ENCODE data around the gene GPR157. TPM values are rescaled to one million over a fixed set of nuclear protein-coding genes. Genes with fewer than 3 reads are reported as not detected.
"Not testable (repeated sequence)": the region's sequence is repeated elsewhere in the genome, so short reads cannot be mapped to it uniquely, and the experiment has no call there.

GPR157 gene
- total RNA-seq, 2 experiments from 2014 or later, result 3.1 to 3.3 TPM

- H3K36me3 Mint-ChIP-seq, result no peaks in the 10 kb centered on the region
- DNase-seq, result no peak
- peak; percentile 85 for ATAC-seq (ENCODE audit: low read depth)
These were observed 27.3 kb downstream of the GPR157 start for GRCh38 chr1:9101510-9102146.

GRCh38 chr1:9100471-9101043, 28.3 kb downstream of the GPR157 start:
- ATAC-seq (ENCODE audit: low read depth), result no peak
- no peaks in the 10 kb centered on the region for H3K36me3 Mint-ChIP-seq
- H3K27me3 Mint-ChIP-seq, result peaks cover 3% of the 10 kb centered on the region
- no peak overlapping the region for H3K27ac Mint-ChIP-seq
- no peak overlapping the region for H3K4me3 Mint-ChIP-seq
- peaks cover under 1% of the 10 kb centered on the region for H3K9me3 Mint-ChIP-seq
- DNase-seq, result no peak
- POLR2A ChIA-PET, result no interaction called here
- no peaks in the 10 kb centered on the region for H3K4me1 Mint-ChIP-seq

More at GRCh38 chr1:9101510-9102146, 27.3 kb downstream of the GPR157 start:
- H3K4me3 Mint-ChIP-seq, result no peak overlapping the region
- H3K27ac Mint-ChIP-seq, result no peak overlapping the region
- H3K27me3 Mint-ChIP-seq, result no peaks in the 10 kb centered on the region
- no peaks in the 10 kb centered on the region for H3K9me3 Mint-ChIP-seq
- no peaks in the 10 kb centered on the region for H3K4me1 Mint-ChIP-seq
- POLR2A ChIA-PET, result interaction anchor here (0.7 kb wide), 1 partner anchor 369 kb away, joined by 6 read pairs; no protein-coding TSS in a partner anchor

DNA sequence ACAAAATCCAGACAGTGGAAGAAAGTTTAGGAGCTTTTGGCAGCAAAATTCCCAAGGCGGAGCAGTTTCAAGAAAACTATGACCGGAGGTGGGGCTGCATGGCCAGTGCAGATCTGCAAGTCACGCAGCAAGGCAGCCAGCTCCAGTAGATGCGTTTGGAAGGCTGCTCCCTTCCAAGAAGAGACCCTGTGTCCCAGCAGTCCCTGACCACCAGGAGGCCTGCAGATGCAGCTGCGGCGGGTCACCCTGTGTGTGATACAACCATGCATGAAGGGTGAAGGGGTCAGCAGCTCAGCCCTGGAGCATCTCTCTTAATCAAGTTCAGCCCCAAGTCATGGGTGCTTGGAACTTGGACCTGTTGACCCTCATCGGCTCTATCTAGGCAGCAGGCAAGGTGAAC, 29.3 kb downstream of the GPR157 start:
- H3K27me3 Mint-ChIP-seq, result peaks cover 12% of the 10 kb centered on the region
- POLR2A ChIA-PET, result no interaction called here
- DNase-seq, result no peak
- H3K9me3 Mint-ChIP-seq, result peaks cover 1% of the 10 kb centered on the region
- H3K36me3 Mint-ChIP-seq, result no peaks in the 10 kb centered on the region
- H3K4me3 Mint-ChIP-seq, result no peak overlapping the region
- ATAC-seq (ENCODE audit: low read depth), result no peak
- no peaks in the 10 kb centered on the region for H3K4me1 Mint-ChIP-seq
- H3K27ac Mint-ChIP-seq, result no peak overlapping the region

- H3K4me3 Mint-ChIP-seq, result no peak overlapping the region
- no peak overlapping the region for H3K27ac Mint-ChIP-seq
- peaks cover 1% of the 10 kb centered on the region for H3K9me3 Mint-ChIP-seq
- DNase-seq, result no peak
- ATAC-seq (ENCODE audit: low read depth), result no peak
- H3K36me3 Mint-ChIP-seq, result no peaks in the 10 kb centered on the region
- POLR2A ChIA-PET, result no interaction called here
- peaks cover 12% of the 10 kb centered on the region for H3K27me3 Mint-ChIP-seq
- no peaks in the 10 kb centered on the region for H3K4me1 Mint-ChIP-seq
These were observed 30.8 kb downstream of the GPR157 start for GRCh38 chr1:9097947-9098705.

DNA sequence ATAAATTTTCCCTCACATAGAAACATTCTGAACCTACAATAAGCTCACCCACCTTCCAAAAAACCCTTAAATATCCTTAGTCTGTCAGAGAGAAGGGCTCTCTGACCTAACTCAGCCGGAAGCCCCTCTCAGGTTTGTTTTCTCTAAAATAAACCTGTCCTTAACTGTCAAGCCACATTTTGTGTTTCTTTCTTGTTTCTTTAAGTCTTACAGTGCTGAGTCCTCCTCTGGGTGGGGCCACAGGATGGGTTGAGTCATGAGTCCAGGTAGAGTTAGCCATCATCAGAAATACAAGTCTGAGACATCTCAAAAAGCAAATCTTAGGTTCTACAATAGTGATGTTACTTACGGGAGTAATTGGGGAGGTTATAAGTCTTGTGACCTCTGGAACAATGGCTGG, 33.1 kb downstream of the GPR157 start:
- no peak overlapping the region for H3K4me3 Mint-ChIP-seq
- H3K27ac Mint-ChIP-seq, result no peak overlapping the region
- POLR2A ChIA-PET, result no interaction called here
- DNase-seq (no peak), ATAC-seq (ENCODE audit: low read depth) (no peak)
- peaks cover 1% of the 10 kb centered on the region for H3K9me3 Mint-ChIP-seq
- H3K27me3 Mint-ChIP-seq, result peaks cover 12% of the 10 kb centered on the region
- no peaks in the 10 kb centered on the region for H3K4me1 Mint-ChIP-seq
- no peaks in the 10 kb centered on the region for H3K36me3 Mint-ChIP-seq

- H3K4me1 Mint-ChIP-seq; H3K9me3 Mint-ChIP-seq; H3K4me3 Mint-ChIP-seq; H3K36me3 Mint-ChIP-seq; ATAC-seq (ENCODE audit: low read depth); DNase-seq; POLR2A ChIA-PET; H3K27ac Mint-ChIP-seq: not testable (repeated sequence)
- peaks cover 15% of the 10 kb centered on the region for H3K27me3 Mint-ChIP-seq
These were observed 34.8 kb downstream of the GPR157 start for GRCh38 chr1:9093996-9094595.

DNA sequence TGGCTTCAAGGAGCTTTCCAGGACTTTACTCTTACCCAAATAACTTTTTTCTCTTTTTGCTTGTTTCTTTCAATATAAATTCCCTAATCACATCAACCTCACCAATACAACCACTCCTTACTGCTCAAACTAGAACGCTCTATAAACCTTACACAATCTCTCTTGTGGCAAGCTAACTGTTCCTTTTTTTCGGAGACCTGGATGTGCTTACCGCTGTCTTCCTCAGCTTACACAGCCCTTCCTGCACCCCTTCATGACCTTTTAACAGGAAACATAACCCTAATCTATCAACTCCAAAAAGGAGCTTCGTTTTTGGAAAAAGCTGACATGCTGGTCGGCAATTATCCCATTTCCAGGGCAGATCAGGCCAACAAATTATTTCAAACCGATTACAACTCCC, 35.3 kb downstream of the GPR157 start:
- Mint-ChIP-seq H3K27ac (no peak overlapping the region), H3K4me3 (no peak overlapping the region), H3K27me3 (peaks cover 20% of the 10 kb centered on the region), H3K36me3 (no peaks in the 10 kb centered on the region), H3K4me1 (no peaks in the 10 kb centered on the region), H3K9me3 (peaks cover 1% of the 10 kb centered on the region)
- no peak for ATAC-seq (ENCODE audit: low read depth)
- POLR2A ChIA-PET, result no interaction called here
- no peak for DNase-seq

GRCh38 chr1:9093091-9093490, 35.8 kb downstream of the GPR157 start:
- POLR2A ChIA-PET, result no interaction called here
- Mint-ChIP-seq H3K36me3 (no peaks in the 10 kb centered on the region), H3K9me3 (peaks cover 1% of the 10 kb centered on the region), H3K4me3 (no peak overlapping the region), H3K27me3 (peaks cover 23% of the 10 kb centered on the region), H3K4me1 (no peaks in the 10 kb centered on the region), H3K27ac (no peak overlapping the region)
- DNase-seq, result no peak
- no peak for ATAC-seq (ENCODE audit: low read depth)

GRCh38 chr1:9088807-9089206, 40.1 kb downstream of the GPR157 start:
- Mint-ChIP-seq H3K27ac (no peak overlapping the region), H3K27me3 (peaks cover 33% of the 10 kb centered on the region), H3K4me3 (no peak overlapping the region), H3K9me3 (no peaks in the 10 kb centered on the region), H3K4me1 (peaks cover 3% of the 10 kb centered on the region), H3K36me3 (no peaks in the 10 kb centered on the region)
- no peak for DNase-seq
- POLR2A ChIA-PET, result no interaction called here
- no peak for ATAC-seq (ENCODE audit: low read depth)

DNA sequence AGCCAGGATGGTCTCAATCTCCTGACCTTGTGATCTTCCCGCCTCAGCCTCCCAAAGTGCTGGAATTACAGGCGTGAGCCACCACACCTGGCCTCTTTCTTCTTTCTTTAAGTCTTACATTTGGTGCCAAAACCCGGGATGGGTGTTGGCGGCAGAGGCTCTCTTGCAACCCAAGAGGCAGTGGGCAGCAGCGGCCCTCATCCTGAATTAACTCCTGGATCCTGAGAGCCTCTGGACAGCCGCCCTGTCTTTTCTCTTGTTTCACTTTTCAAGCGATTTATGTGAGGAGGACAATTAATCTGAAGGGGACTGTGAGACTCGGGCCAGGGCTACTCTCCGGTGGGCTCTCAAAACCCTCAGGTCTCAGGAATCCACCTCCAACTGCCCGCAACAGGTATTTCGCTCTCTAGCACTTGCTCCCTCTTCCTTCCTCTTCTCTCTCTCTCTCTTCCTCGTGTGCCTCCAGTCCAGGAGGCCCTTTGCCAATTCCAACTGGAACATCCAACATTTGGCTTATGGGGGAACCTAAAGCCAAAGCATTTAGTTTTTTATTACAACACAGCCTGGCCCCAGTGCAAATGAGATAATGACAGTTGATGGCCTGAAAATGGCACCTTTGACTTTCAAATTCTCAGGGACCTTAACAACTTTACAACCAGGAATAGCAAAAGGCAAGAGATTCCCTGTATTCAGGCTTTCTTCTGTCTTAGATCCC, 41.3 kb downstream of the GPR157 start:
- Mint-ChIP-seq H3K27me3 (peaks cover 33% of the 10 kb centered on the region), H3K36me3 (no peaks in the 10 kb centered on the region)
- POLR2A ChIA-PET, result no interaction called here

DNA sequence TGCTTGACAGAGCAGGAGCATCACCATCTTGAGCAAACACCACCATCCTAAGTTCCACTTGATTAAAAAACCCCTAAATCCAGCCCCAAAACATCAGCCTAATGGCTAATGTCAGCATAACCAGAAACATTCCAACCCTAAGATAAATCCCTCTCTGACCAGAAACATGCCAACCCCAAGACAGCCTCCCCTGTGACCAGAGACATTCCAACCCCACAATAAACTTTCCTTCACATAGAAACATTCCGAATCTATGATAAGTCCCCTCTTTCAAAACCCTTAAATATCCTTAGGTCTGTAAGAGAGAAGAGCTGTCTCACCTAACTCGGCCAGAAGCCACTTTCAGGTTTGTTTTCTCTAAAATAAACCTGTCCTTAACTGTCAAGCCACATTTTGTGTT, 42.1 kb downstream of the GPR157 start:
- Mint-ChIP-seq H3K36me3 (no peaks in the 10 kb centered on the region), H3K4me1 (peaks cover 10% of the 10 kb centered on the region), H3K4me3 (no peak overlapping the region), H3K9me3 (no peaks in the 10 kb centered on the region), H3K27ac (no peak overlapping the region), H3K27me3 (peaks cover 38% of the 10 kb centered on the region)
- no peak for DNase-seq
- POLR2A ChIA-PET, result no interaction called here
- ATAC-seq (ENCODE audit: low read depth), result no peak

More for the DNA sequence above, 41.3 kb downstream of the GPR157 start:
- DNase-seq, result no peak
- no peaks in the 10 kb centered on the region for H3K9me3 Mint-ChIP-seq
- peaks cover 9% of the 10 kb centered on the region for H3K4me1 Mint-ChIP-seq
- no peak overlapping the region for H3K27ac Mint-ChIP-seq
- no peak for ATAC-seq (ENCODE audit: low read depth)
- no peak overlapping the region for H3K4me3 Mint-ChIP-seq

- ATAC-seq (ENCODE audit: low read depth), result no peak
- POLR2A ChIA-PET, result no interaction called here
These were observed 42.9 kb downstream of the GPR157 start for GRCh38 chr1:9086045-9086444.

GRCh38 chr1:9085306-9085940, 43.5 kb downstream of the GPR157 start:
- Mint-ChIP-seq H3K27me3 (peaks cover 42% of the 10 kb centered on the region), H3K4me1 (peaks cover 13% of the 10 kb centered on the region), H3K4me3 (no peak overlapping the region), H3K27ac (no peak overlapping the region), H3K9me3 (no peaks in the 10 kb centered on the region), H3K36me3 (no peaks in the 10 kb centered on the region)
- POLR2A ChIA-PET, result no interaction called here
- no peak for DNase-seq
- ATAC-seq (ENCODE audit: low read depth), result no peak

More at GRCh38 chr1:9086045-9086444, 42.9 kb downstream of the GPR157 start:
- no peak for DNase-seq
- Mint-ChIP-seq H3K27me3 (peaks cover 41% of the 10 kb centered on the region), H3K36me3 (no peaks in the 10 kb centered on the region), H3K27ac (no peak overlapping the region), H3K4me1 (peaks cover 10% of the 10 kb centered on the region), H3K4me3 (no peak overlapping the region), H3K9me3 (no peaks in the 10 kb centered on the region)

Data from activated naive CD8-positive, alpha-beta T cell treated with anti-CD3 and anti-CD28 coated beads, Interleukin-2, amount 10 ng/mL, durations not matched to agents 7 days and 5 days (primary cell).